HG03469 (cell line): ENCODE data around the gene SF3A1.

ENCODE experiments used
- ATAC-seq: cut with Tn5 transposase; IDR thresholded peaks from one replicate; pipeline ENCODE4 v1.9.1; 2021; ENCODE audit warnings: mild to moderate bottlenecking, moderate library complexity, moderate number of reproducible peaks; ENCODE audit not compliant: unreplicated experiment

Gene SF3A1

GRCh38 chr22:30325065-30325720 is 31.5 kb downstream of the SF3A1 start:
- no peak for ATAC-seq

- no peak for ATAC-seq
Measured at GRCh38 chr22:30324014-30324730, 32.5 kb downstream of the SF3A1 start.

- ATAC-seq: no peak
Measured at GRCh38 chr22:30323246-30323645, 33.4 kb downstream of the SF3A1 start.

GRCh38 chr22:30321461-30321860 is 35.2 kb downstream of the SF3A1 start:
- ATAC-seq: no peak

GRCh38 chr22:30320021-30320556 is 36.6 kb downstream of the SF3A1 start:
- ATAC-seq: no peak

- no peak for ATAC-seq
Measured at GRCh38 chr22:30318799-30319419, 37.8 kb downstream of the SF3A1 start.

GRCh38 chr22:30317778-30318177 is 38.9 kb downstream of the SF3A1 start:
- ATAC-seq: no peak

- ATAC-seq: no peak
Measured at GRCh38 chr22:30315962-30316576, 40.6 kb downstream of the SF3A1 start.

GRCh38 chr22:30314915-30315314 is 41.8 kb downstream of the SF3A1 start:
- ATAC-seq: no peak

- no peak for ATAC-seq
Measured at GRCh38 chr22:30313527-30314363, 42.9 kb downstream of the SF3A1 start.

GRCh38 chr22:30312053-30312452 is 44.6 kb downstream of the SF3A1 start:
- no peak for ATAC-seq

- no peak for ATAC-seq
Measured at GRCh38 chr22:30310881-30311771, 45.6 kb downstream of the SF3A1 start.

- no peak for ATAC-seq
Measured at GRCh38 chr22:30309951-30310741, 46.5 kb downstream of the SF3A1 start.

GRCh38 chr22:30308518-30309230 is 48.0 kb downstream of the SF3A1 start:
- no peak for ATAC-seq

- no peak for ATAC-seq
Measured at GRCh38 chr22:30308093-30308492, 48.6 kb downstream of the SF3A1 start.

- no peak for ATAC-seq
Measured at GRCh38 chr22:30307041-30307574, 49.6 kb downstream of the SF3A1 start.

- no peak for ATAC-seq
Measured at GRCh38 chr22:30306627-30307011, 50.1 kb downstream of the SF3A1 start.
